GM23338 (cell line): Measurements from ENCODE around the gene DNAAF9. TPM values are rescaled to one million over a fixed set of nuclear protein-coding genes. Genes with fewer than 3 reads are reported as not detected.

Source experiments
- ATAC-seq: fragments of 200-7000 bp; cut with Tn5 transposase; 3 replicates; pipeline ENCODE4 v1.9.1; 2020
- DNase-seq: peaks from one replicate; pipeline ENCODE4 v3.0.0-alpha.2; 2015; ENCODE audit warnings: low spot score
- H2AFZ ChIP-seq: fragments of 200-600 bp; sonication (generic); 2 replicates; pipeline ENCODE4 v1.8.0; 2016; ENCODE audit warnings: antibody characterized with exemption, mild to moderate bottlenecking, moderate library complexity
- H3F3A ChIP-seq: fragments of 200-600 bp; sonication (generic); replicated peaks from 2 replicates; pipeline ENCODE4 v1.8.0; 2017; ENCODE audit warnings: antibody characterized with exemption, mixed run types, low read depth
- H3K27ac ChIP-seq: fragments of 200-600 bp; sonication (generic); 2 replicates; pipeline ENCODE4 v1.6.1; 2016; ENCODE audit warnings: low read depth
- H3K27me3 ChIP-seq: fragments of 200-600 bp; sonication (generic); 2 replicates; pipeline ENCODE4 v1.8.0; 2016; ENCODE audit warnings: mild to moderate bottlenecking, mixed run types, moderate library complexity; ENCODE audit not compliant: insufficient read depth
- H3K36me3 ChIP-seq: fragments of 200-600 bp; sonication (generic); 2 replicates; pipeline ENCODE4 v1.8.0; 2016; ENCODE audit warnings: mild to moderate bottlenecking; ENCODE audit not compliant: insufficient read depth
- H3K4me1 ChIP-seq: fragments of 200-600 bp; sonication (generic); 2 replicates; pipeline ENCODE4 v1.8.0; 2016; ENCODE audit warnings: mild to moderate bottlenecking, moderate library complexity; ENCODE audit not compliant: insufficient read depth
- H3K4me2 ChIP-seq: fragments of 200-600 bp; sonication (generic); 2 replicates; pipeline ENCODE4 v1.7.1; 2017; ENCODE audit warnings: mixed run types
- H3K4me3 ChIP-seq: fragments of 200-600 bp; sonication (generic); 2 replicates; pipeline ENCODE4 v1.6.1; 2016; ENCODE audit warnings: mixed run types
- H3K79me2 ChIP-seq: fragments of 200-600 bp; sonication (generic); replicated peaks from 2 replicates; pipeline ENCODE4 v1.8.0; 2017; ENCODE audit warnings: mild to moderate bottlenecking; ENCODE audit not compliant: insufficient read depth
- H3K9me2 ChIP-seq: fragments of 200-600 bp; sonication (generic); 2 replicates; pipeline ENCODE4 v1.8.0; 2017; ENCODE audit not compliant: insufficient read depth
- H4K20me1 ChIP-seq: fragments of 200-600 bp; sonication (generic); replicated peaks from 2 replicates; pipeline ENCODE4 v1.8.0; 2017; ENCODE audit warnings: mild to moderate bottlenecking; ENCODE audit not compliant: insufficient read depth
- H3K27ac Mint-ChIP-seq: 2 replicates; pipeline ENCODE4 v1.8.0; 2020; ENCODE audit warnings: inconsistent platforms, mild to moderate bottlenecking, moderate library complexity, mixed read lengths
- H3K27me3 Mint-ChIP-seq: 3 replicates; pipeline ENCODE4 v1.8.0; 2022; ENCODE audit warnings: low read depth, mild to moderate bottlenecking, moderate library complexity, mixed read lengths, inconsistent platforms; ENCODE audit not compliant: insufficient read depth, poor library complexity
- H3K36me3 Mint-ChIP-seq: 3 replicates; pipeline ENCODE4 v1.8.0; 2021; ENCODE audit warnings: low read depth, mild to moderate bottlenecking, inconsistent platforms, moderate library complexity, mixed read lengths
- H3K4me1 Mint-ChIP-seq: 3 replicates; pipeline ENCODE4 v1.8.0; 2020; ENCODE audit warnings: mild to moderate bottlenecking, inconsistent platforms, mixed read lengths
- H3K4me3 Mint-ChIP-seq: 3 replicates; pipeline ENCODE4 v1.8.0; 2021; ENCODE audit warnings: moderate library complexity, mild to moderate bottlenecking, inconsistent platforms, mixed read lengths
- H3K9me3 Mint-ChIP-seq: 3 replicates; pipeline ENCODE4 v1.8.0; 2020; ENCODE audit warnings: moderate library complexity, mild to moderate bottlenecking, inconsistent platforms, mixed read lengths
- CREB1 ChIP-seq: fragments of 250-450 bp; sonication (Bioruptor Pico); IDR thresholded peaks from 2 replicates; pipeline ENCODE4 v1.5.0; 2020; ENCODE audit warnings: low read depth, mild to moderate bottlenecking, moderate library complexity
- EZH2 ChIP-seq: fragments of 200-600 bp; sonication (generic); IDR thresholded peaks from one replicate; pipeline ENCODE4 v1.8.0; 2017; ENCODE audit warnings: antibody characterized with exemption, mild to moderate bottlenecking, low read depth; ENCODE audit not compliant: unreplicated experiment
- EZH2phosphoT487 ChIP-seq: fragments of 200-600 bp; sonication (generic); IDR thresholded peaks from one replicate; pipeline ENCODE4 v1.8.1; 2018; ENCODE audit warnings: antibody characterized with exemption; ENCODE audit not compliant: unreplicated experiment
- JUNB ChIP-seq: IDR thresholded peaks from one replicate; pipeline ENCODE4 v1.6.1; 2016; ENCODE audit warnings: antibody characterized with exemption; ENCODE audit not compliant: unreplicated experiment
- POLR2AphosphoS5 ChIP-seq: IDR thresholded peaks from 2 replicates; pipeline ENCODE4 v1.6.1; 2016; ENCODE audit warnings: antibody characterized with exemption, low read depth
- STAT1 ChIP-seq: IDR thresholded peaks from one replicate; pipeline ENCODE4 v1.6.1; 2016; ENCODE audit warnings: antibody characterized with exemption; ENCODE audit not compliant: unreplicated experiment
- ZNF114 ChIP-seq: fragments of 250-450 bp; sonication (Bioruptor Pico); IDR thresholded peaks from 2 replicates; pipeline ENCODE4 v1.5.0; 2020; ENCODE audit warnings: mild to moderate bottlenecking, moderate library complexity
- ZNF331 ChIP-seq: fragments of 250-450 bp; sonication (Bioruptor Pico); IDR thresholded peaks from 2 replicates; pipeline ENCODE4 v1.5.0; 2020; ENCODE audit warnings: low read depth, mild to moderate bottlenecking, moderate library complexity
- polyA plus RNA-seq: library from polyadenylated mRNA; unstranded; fragments of >200 nt; fragmentation: Nextera tagmentation; extraction: Ambion mirVana; gene quantifications from 2 replicates; pipeline ENCODE4 v1.2.1, GENCODE V29; 2016
- total RNA-seq: library from RNA; depleted of rRNA; stranded (reverse); fragments of >200 nt; shearing (Covaris generic); gene quantifications from 2 replicates; pipeline ENCODE4 v1.2.3, GENCODE V29; 2014
- TF ChIP-seq, protein P1 (sequence below): fragments of 250-450 bp; sonication (Bioruptor Pico); IDR thresholded peaks from 2 replicates; pipeline ENCODE4 v1.5.0; 2020; ENCODE audit warnings: mild to moderate bottlenecking, moderate library complexity
- TF ChIP-seq, protein P2 (sequence below): IDR thresholded peaks from 2 replicates; pipeline ENCODE4 v1.6.1; 2016; ENCODE audit warnings: antibody characterized with exemption
- TF ChIP-seq, protein P3 (sequence below): IDR thresholded peaks from one replicate; pipeline ENCODE4 v1.6.1; 2018; ENCODE audit warnings: antibody characterized with exemption; ENCODE audit not compliant: unreplicated experiment
- TF ChIP-seq, protein P4 (sequence below), 2 experiments: fragments of 200-600 bp in 1 of 2; sonication (generic) in 1 of 2; conservative IDR thresholded peaks; 2 replicates each; pipeline versions ENCODE4 v1.5.1 to v1.6.1; 2016 to 2017; ENCODE audit warnings: antibody characterized with exemption in 2 of 2, low read depth in 2 of 2, mild to moderate bottlenecking in 2 of 2, moderate library complexity in 1 of 2

The DNAAF9 gene
- total and polyA plus RNA-seq, 2 experiments from 2014 or later, result 2.4 to 4.8 TPM

DNA sequence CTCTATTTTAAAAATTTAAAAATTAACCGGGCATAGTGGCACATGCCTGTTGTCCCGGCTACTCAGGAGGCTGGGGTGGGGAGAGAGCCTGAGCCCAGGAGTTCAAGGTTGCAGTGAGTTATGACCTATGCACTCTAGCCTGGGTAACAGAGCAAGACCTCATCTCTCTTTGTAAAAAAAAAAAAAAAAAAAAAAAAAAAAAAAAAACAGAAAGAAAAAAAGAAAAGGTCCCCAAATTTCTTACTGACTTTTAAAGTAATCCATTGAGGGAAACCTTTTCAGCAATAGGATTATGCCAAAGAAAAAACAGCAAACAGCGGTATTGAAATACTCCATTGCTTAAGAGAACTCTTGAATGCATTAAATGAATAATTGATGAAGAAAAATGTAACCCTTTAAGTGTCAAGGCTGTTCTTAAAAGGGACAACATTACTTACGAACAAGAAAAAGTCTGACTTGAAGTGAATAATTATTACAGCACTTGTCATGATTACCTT, 6.0 kb upstream of the DNAAF9 start (continued):
- TF ChIP-seq, protein P1, sequence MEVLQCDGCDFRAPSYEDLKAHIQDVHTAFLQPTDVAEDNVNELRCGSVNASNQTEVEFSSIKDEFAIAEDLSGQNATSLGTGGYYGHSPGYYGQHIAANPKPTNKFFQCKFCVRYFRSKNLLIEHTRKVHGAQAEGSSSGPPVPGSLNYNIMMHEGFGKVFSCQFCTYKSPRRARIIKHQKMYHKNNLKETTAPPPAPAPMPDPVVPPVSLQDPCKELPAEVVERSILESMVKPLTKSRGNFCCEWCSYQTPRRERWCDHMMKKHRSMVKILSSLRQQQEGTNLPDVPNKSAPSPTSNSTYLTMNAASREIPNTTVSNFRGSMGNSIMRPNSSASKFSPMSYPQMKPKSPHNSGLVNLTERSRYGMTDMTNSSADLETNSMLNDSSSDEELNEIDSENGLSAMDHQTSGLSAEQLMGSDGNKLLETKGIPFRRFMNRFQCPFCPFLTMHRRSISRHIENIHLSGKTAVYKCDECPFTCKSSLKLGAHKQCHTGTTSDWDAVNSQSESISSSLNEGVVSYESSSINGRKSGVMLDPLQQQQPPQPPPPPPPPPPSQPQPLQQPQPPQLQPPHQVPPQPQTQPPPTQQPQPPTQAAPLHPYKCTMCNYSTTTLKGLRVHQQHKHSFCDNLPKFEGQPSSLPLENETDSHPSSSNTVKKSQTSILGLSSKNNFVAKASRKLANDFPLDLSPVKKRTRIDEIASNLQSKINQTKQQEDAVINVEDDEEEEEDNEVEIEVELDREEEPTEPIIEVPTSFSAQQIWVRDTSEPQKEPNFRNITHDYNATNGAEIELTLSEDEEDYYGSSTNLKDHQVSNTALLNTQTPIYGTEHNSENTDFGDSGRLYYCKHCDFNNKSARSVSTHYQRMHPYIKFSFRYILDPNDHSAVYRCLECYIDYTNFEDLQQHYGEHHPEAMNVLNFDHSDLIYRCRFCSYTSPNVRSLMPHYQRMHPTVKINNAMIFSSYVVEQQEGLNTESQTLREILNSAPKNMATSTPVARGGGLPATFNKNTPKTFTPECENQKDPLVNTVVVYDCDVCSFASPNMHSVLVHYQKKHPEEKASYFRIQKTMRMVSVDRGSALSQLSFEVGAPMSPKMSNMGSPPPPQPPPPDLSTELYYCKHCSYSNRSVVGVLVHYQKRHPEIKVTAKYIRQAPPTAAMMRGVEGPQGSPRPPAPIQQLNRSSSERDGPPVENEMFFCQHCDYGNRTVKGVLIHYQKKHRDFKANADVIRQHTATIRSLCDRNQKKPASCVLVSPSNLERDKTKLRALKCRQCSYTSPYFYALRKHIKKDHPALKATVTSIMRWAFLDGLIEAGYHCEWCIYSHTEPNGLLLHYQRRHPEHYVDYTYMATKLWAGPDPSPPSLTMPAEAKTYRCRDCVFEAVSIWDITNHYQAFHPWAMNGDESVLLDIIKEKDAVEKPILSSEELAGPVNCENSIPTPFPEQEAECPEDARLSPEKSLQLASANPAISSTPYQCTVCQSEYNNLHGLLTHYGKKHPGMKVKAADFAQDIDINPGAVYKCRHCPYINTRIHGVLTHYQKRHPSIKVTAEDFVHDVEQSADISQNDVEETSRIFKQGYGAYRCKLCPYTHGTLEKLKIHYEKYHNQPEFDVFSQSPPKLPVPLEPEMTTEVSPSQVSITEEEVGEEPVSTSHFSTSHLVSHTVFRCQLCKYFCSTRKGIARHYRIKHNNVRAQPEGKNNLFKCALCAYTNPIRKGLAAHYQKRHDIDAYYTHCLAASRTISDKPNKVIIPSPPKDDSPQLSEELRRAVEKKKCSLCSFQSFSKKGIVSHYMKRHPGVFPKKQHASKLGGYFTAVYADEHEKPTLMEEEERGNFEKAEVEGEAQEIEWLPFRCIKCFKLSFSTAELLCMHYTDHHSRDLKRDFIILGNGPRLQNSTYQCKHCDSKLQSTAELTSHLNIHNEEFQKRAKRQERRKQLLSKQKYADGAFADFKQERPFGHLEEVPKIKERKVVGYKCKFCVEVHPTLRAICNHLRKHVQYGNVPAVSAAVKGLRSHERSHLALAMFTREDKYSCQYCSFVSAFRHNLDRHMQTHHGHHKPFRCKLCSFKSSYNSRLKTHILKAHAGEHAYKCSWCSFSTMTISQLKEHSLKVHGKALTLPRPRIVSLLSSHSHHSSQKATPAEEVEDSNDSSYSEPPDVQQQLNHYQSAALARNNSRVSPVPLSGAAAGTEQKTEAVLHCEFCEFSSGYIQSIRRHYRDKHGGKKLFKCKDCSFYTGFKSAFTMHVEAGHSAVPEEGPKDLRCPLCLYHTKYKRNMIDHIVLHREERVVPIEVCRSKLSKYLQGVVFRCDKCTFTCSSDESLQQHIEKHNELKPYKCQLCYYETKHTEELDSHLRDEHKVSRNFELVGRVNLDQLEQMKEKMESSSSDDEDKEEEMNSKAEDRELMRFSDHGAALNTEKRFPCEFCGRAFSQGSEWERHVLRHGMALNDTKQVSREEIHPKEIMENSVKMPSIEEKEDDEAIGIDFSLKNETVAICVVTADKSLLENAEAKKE (CRISPR knock-in tag), result no peak
- TF ChIP-seq JUNB (no peak), EZH2 (no peak), CREB1 (no peak), ZNF114 (CRISPR knock-in tag) (no peak), ZNF331 (no peak), STAT1 (no peak)

DNA sequence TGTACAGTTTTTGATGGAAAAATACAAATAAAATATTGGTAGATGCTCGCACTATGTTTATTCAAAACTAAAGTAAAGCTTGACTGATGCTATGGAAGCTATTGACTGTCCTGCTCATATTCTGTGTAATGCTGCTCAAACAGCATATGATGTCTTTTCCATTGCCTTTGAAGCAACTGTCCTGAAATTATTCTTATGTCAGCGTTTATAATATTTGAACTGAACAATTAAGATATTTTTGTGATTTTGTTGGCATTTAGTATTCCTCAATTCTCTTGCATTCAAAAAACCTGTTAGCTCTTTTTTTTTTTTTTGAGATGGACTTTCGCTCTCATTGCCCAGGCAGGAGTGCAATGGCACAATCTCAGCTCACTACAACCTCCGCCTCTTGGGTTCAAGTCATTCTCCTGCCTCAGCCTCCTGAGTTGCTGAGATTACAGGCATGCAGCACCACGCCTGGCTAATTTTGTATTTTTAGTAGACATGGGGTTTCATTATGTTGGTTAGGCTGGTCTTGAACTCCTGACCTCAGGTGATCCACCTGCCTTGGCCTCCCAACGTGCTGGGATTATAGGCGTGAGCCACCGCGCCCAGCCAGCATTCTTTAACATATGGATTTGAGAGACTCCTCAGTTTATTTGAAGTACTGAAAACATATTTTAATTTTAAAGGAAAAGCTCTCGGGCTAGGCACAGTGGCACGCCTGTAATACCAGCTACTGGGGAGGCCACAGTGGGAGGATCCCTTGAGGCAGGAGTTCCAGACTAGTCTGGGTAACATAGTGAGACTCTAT, 5.3 kb upstream of the DNAAF9 start:
- H3K4me2 ChIP-seq, result no peak overlapping the region
- no peak for ATAC-seq
- H3K27me3 Mint-ChIP-seq, result peaks cover 10% of the 10 kb centered on the region
- no peaks in the 10 kb centered on the region for H3K4me1 Mint-ChIP-seq
- peaks cover 11% of the 10 kb centered on the region for H3K9me3 Mint-ChIP-seq
- H3K4me1 ChIP-seq, result no peaks in the 10 kb centered on the region
- H3K4me3 Mint-ChIP-seq, result no peak overlapping the region
- H3K27ac Mint-ChIP-seq, result no peak overlapping the region
- no peaks in the 10 kb centered on the region for H4K20me1 ChIP-seq
- no peak for DNase-seq
- no peak overlapping the region for H3K4me3 ChIP-seq
- H3K79me2 ChIP-seq, result no peaks in the 10 kb centered on the region
- H3F3A ChIP-seq, result peaks cover 4% of the 10 kb centered on the region; the same call in 1 of the 2 replicates
- no peak overlapping the region for H2AFZ ChIP-seq
- no peaks in the 10 kb centered on the region; the same call in 1 of the 2 replicates for H3K27me3 ChIP-seq
- no peaks in the 10 kb centered on the region for H3K36me3 ChIP-seq
- H3K27ac ChIP-seq, result no peak overlapping the region
- H3K36me3 Mint-ChIP-seq, result peaks cover 8% of the 10 kb centered on the region; the same call in 1 of the 3 replicates
- no peaks in the 10 kb centered on the region for H3K9me2 ChIP-seq
- TF ChIP-seq, protein P2, sequence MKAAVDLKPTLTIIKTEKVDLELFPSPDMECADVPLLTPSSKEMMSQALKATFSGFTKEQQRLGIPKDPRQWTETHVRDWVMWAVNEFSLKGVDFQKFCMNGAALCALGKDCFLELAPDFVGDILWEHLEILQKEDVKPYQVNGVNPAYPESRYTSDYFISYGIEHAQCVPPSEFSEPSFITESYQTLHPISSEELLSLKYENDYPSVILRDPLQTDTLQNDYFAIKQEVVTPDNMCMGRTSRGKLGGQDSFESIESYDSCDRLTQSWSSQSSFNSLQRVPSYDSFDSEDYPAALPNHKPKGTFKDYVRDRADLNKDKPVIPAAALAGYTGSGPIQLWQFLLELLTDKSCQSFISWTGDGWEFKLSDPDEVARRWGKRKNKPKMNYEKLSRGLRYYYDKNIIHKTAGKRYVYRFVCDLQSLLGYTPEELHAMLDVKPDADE, result no peak
- TF ChIP-seq EZH2 (no peak), STAT1 (no peak), EZH2phosphoT487 (no peak), JUNB (no peak), POLR2AphosphoS5 (no peak)
- TF ChIP-seq, protein P3, sequence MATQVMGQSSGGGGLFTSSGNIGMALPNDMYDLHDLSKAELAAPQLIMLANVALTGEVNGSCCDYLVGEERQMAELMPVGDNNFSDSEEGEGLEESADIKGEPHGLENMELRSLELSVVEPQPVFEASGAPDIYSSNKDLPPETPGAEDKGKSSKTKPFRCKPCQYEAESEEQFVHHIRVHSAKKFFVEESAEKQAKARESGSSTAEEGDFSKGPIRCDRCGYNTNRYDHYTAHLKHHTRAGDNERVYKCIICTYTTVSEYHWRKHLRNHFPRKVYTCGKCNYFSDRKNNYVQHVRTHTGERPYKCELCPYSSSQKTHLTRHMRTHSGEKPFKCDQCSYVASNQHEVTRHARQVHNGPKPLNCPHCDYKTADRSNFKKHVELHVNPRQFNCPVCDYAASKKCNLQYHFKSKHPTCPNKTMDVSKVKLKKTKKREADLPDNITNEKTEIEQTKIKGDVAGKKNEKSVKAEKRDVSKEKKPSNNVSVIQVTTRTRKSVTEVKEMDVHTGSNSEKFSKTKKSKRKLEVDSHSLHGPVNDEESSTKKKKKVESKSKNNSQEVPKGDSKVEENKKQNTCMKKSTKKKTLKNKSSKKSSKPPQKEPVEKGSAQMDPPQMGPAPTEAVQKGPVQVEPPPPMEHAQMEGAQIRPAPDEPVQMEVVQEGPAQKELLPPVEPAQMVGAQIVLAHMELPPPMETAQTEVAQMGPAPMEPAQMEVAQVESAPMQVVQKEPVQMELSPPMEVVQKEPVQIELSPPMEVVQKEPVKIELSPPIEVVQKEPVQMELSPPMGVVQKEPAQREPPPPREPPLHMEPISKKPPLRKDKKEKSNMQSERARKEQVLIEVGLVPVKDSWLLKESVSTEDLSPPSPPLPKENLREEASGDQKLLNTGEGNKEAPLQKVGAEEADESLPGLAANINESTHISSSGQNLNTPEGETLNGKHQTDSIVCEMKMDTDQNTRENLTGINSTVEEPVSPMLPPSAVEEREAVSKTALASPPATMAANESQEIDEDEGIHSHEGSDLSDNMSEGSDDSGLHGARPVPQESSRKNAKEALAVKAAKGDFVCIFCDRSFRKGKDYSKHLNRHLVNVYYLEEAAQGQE, result no peak
- TF ChIP-seq, protein P4, sequence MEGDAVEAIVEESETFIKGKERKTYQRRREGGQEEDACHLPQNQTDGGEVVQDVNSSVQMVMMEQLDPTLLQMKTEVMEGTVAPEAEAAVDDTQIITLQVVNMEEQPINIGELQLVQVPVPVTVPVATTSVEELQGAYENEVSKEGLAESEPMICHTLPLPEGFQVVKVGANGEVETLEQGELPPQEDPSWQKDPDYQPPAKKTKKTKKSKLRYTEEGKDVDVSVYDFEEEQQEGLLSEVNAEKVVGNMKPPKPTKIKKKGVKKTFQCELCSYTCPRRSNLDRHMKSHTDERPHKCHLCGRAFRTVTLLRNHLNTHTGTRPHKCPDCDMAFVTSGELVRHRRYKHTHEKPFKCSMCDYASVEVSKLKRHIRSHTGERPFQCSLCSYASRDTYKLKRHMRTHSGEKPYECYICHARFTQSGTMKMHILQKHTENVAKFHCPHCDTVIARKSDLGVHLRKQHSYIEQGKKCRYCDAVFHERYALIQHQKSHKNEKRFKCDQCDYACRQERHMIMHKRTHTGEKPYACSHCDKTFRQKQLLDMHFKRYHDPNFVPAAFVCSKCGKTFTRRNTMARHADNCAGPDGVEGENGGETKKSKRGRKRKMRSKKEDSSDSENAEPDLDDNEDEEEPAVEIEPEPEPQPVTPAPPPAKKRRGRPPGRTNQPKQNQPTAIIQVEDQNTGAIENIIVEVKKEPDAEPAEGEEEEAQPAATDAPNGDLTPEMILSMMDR (conservative IDR thresholded peaks at IDR 0.05; ENCODE audit: low read depth in 2 of 2), result no peak
